ENCODE data around the gene UNG. TPM values are rescaled to one million over a fixed set of nuclear protein-coding genes. Genes with fewer than 3 reads are reported as not detected.

The UNG gene
- total and polyA plus RNA-seq, 2 of the 4 experiments (the other 2 are of a cell fraction) = 13.3 to 16.0 TPM

GRCh38 chr12:109156586-109156985 is 59.2 kb downstream of the UNG start:
- DNase-seq (no peak), ATAC-seq (ENCODE audit: low read depth) (no peak)
- Histone ChIP-seq H3K9ac (ENCODE audit: low read depth, low read length) (no peak overlapping the region), H4K91ac (ENCODE audit: insufficient read depth, low read depth, low read length) (no peak overlapping the region), H2AK9ac (replicated peaks; ENCODE audit: low read depth, low read length, poor library complexity) (no peak overlapping the region), H3K9me3 (ENCODE audit: control insufficient read depth, insufficient read depth, low read length) (no peaks in the 10 kb centered on the region), H3K18ac (ENCODE audit: low read depth, low read length) (no peak overlapping the region), H2BK20ac (ENCODE audit: low read depth, low read length) (no peak overlapping the region), H4K5ac (ENCODE audit: low read depth, low read length) (no peak overlapping the region), H4K20me1 (ENCODE audit: insufficient read depth, low read length) (no peaks in the 10 kb centered on the region), H3K56ac (ENCODE audit: extremely low read depth, insufficient read depth, low read length) (no peak overlapping the region), H3K79me1 (ENCODE audit: low read depth in 1 of 2, low read length in 2 of 2) (0 out of 4 replicates have a peak, but pooled peaks cover 0 to 6% of the 10 kb centered on the region in 2 experiments), H2AK5ac (ENCODE audit: low read depth, low read length) (no peak overlapping the region), H3K36me3 (ENCODE audit: control insufficient read depth, insufficient read depth, low read length) (no peaks in the 10 kb centered on the region), H2BK15ac (ENCODE audit: low read depth, low read length) (no peak overlapping the region), H2AFZ (replicated peaks; ENCODE audit: low read length, poor library complexity) (no peak overlapping the region), H3K4me1 (ENCODE audit: control insufficient read depth, insufficient read depth, low read length) (0 out of 2 replicates have a peak, but pooled peaks cover 2% of the 10 kb centered on the region), H2BK5ac (ENCODE audit: low read depth, low read length, poor library complexity, severe bottlenecking) (no peak overlapping the region), H2BK120ac (ENCODE audit: low read depth, low read length) (no peak overlapping the region), H3K14ac (replicated peaks; ENCODE audit: low read depth, low read length) (no peak overlapping the region), H3K27ac (ENCODE audit: insufficient read depth, low read length) (no peak overlapping the region), H3K4me3 (ENCODE audit: insufficient read depth, low read depth, low read length) (no peak overlapping the region), H3K9me1 (ENCODE audit: insufficient read depth, low read length) (0 out of 2 replicates have a peak, but pooled peaks cover 2% of the 10 kb centered on the region), H3K23ac (ENCODE audit: low read depth, low read length) (no peak overlapping the region), H3K27me3 (ENCODE audit: control insufficient read depth, insufficient read depth, low read length) (no peaks in the 10 kb centered on the region), H3K4ac (ENCODE audit: low read depth, low read length) (no peak overlapping the region), H4K8ac (ENCODE audit: low read depth in 2 of 2, low read length in 2 of 2) (no peak overlapping the region), H3K4me2 (ENCODE audit: low read depth, low read length) (no peak overlapping the region)
- ChIA-PET CTCF (no interaction called here), POLR2A (ENCODE audit: unreplicated experiment) (no interaction called here)
- 95% methylated on average over 4 of the region's 5 CpGs; no CpG with 5 or more reads in 1 of the 2 experiments for WGBS, 2 experiments (ENCODE audit: extremely low coverage in 2 of 2, insufficient read length in 1 of 2)
- TF ChIP-seq NFE2L2 (IDR thresholded peaks at IDR 0.05; ENCODE audit: low read depth, low read length) (no peak), MAFK (IDR thresholded peaks at IDR 0.05; ENCODE audit: low read depth, low read length) (no peak), FOS (IDR thresholded peaks at IDR 0.05; ENCODE audit: low read depth, low read length) (no peak), USF2 (IDR thresholded peaks at IDR 0.05; ENCODE audit: low read depth, low read length) (no peak), RFX5 (IDR thresholded peaks at IDR 0.05; ENCODE audit: low read depth, low read length) (no peak), MXI1 (IDR thresholded peaks at IDR 0.05; ENCODE audit: borderline replicate concordance, low read depth, low read length) (no peak), CEBPB (IDR thresholded peaks at IDR 0.05; ENCODE audit: low read depth, low read length) (no peak), CHD1 (IDR thresholded peaks at IDR 0.05; ENCODE audit: low read depth, low read length) (no peak), CTCF (conservative IDR thresholded peaks at IDR 0.05; ENCODE audit: low read depth, low read length) (no peak), SMC3 (IDR thresholded peaks at IDR 0.05; ENCODE audit: low read depth, low read length) (no peak), POLR2A (IDR thresholded peaks at IDR 0.05; ENCODE audit: low read depth, low read length) (no peak), ELK1 (IDR thresholded peaks at IDR 0.05; ENCODE audit: borderline replicate concordance, low read depth, low read length) (no peak), RCOR1 (IDR thresholded peaks at IDR 0.05; ENCODE audit: insufficient replicate concordance, low read length) (no peak), MAZ (IDR thresholded peaks at IDR 0.05; ENCODE audit: borderline replicate concordance, low read depth, low read length) (no peak), BHLHE40 (IDR thresholded peaks at IDR 0.05; ENCODE audit: low read depth, low read length) (no peak), RAD21 (IDR thresholded peaks at IDR 0.05; ENCODE audit: low read length) (no peak)
- intact Hi-C loops (cut with micrococcal nuclease) (no loop called here), dilution Hi-C loops (cut with HindIII; ENCODE audit: low sequenced_read_pairs, unreplicated experiment) (no loop called here), in situ Hi-C loops (cut with MboI; ENCODE audit: low sequenced_read_pairs) (no loop called here)
- no TSS peak for BruUV-seq (replicated peaks)
